HEK293 (cell line): ENCODE results near the gene CAMKMT.

Source experiments
- CTCF ChIA-PET: fragments of 350-600 bp; formaldehyde crosslinking; extraction: SDS; loops from one replicate; lab custom pipeline; 2021; ENCODE audit warnings: antibody characterized with exemption; lab: Yijun Ruan, JAX
- POLR2A ChIA-PET: fragments of 300-600 bp; formaldehyde crosslinking; extraction: SDS; loops from one replicate; lab custom pipeline; 2020; ENCODE audit warnings: antibody characterized with exemption, inconsistent platforms; lab: Yijun Ruan, JAX
- H3K27ac ChIP-seq: fragments of 200-500 bp; sonication (Bioruptor generic); 2 replicates; pipeline ENCODE4 v1.5.1; 2014; ENCODE audit warnings: low read depth, low read length, control low read depth, inconsistent platforms; ENCODE audit errors: extremely low read depth
- H3K36me3 ChIP-seq, 2 experiments: fragments of 200-500 bp in 1 of 2; sonication (Bioruptor generic) in 1 of 2; 1 replicate in 1 of 2; 2 replicates in 1 of 2; pipeline ENCODE4 v1.5.1; 2014 to 2017; ENCODE audit warnings: inconsistent platforms in 2 of 2, low read length in 2 of 2; ENCODE audit not compliant: control insufficient read depth in 2 of 2, insufficient read depth in 1 of 2
- H3K4me1 ChIP-seq: fragments of 200-500 bp; sonication (Bioruptor generic); 2 replicates; pipeline ENCODE4 v1.5.1; 2014; ENCODE audit warnings: mild to moderate bottlenecking, low read length, inconsistent platforms; ENCODE audit not compliant: control insufficient read depth, insufficient read depth
- H3K4me3 ChIP-seq: 2 replicates; pipeline ENCODE4 v1.5.1; 2011; ENCODE audit warnings: low read depth, mild to moderate bottlenecking, control low read depth, low read length, moderate library complexity
- H3K9me3 ChIP-seq: fragments of 200-500 bp; sonication (Bioruptor generic); 2 replicates; pipeline ENCODE4 v1.5.1; 2014; ENCODE audit warnings: low read depth, low read length, inconsistent platforms; ENCODE audit not compliant: control insufficient read depth, insufficient read depth
- CTCF ChIP-seq: fragments of 450-650 bp; formaldehyde crosslinking; IDR thresholded peaks from 2 replicates; pipeline ENCODE4 v1.5.1; 2016; ENCODE audit warnings: missing biosample characterization, missing genetic modification characterization
- EGR2 ChIP-seq: fragments of 450-650 bp; formaldehyde crosslinking; IDR thresholded peaks from 2 replicates; pipeline ENCODE4 v1.5.1; 2016; ENCODE audit warnings: low read depth, missing biosample characterization, missing genetic modification characterization
- HOXA7 ChIP-seq: sonication (generic); formaldehyde crosslinking; IDR thresholded peaks from 2 replicates; pipeline ENCODE4 v1.8.1; 2022; ENCODE audit warnings: missing genetic modification reagents, borderline replicate concordance
- KLF10 ChIP-seq: fragments of 450-650 bp; IDR thresholded peaks from 2 replicates; pipeline ENCODE4 v1.5.1; 2018; ENCODE audit warnings: missing biosample characterization, mild to moderate bottlenecking, missing genetic modification characterization
- SP2 ChIP-seq: fragments of 450-650 bp; formaldehyde crosslinking; IDR thresholded peaks from 2 replicates; pipeline ENCODE4 v1.5.1; 2016; ENCODE audit warnings: missing biosample characterization, missing genetic modification characterization
- ZBTB1 ChIP-seq: fragments of 450-650 bp; formaldehyde crosslinking; IDR thresholded peaks from 2 replicates; pipeline ENCODE4 v1.5.1; 2016; ENCODE audit warnings: missing biosample characterization, missing genetic modification characterization
- ZBTB44 ChIP-seq: fragments of 450-650 bp; IDR thresholded peaks from 2 replicates; pipeline ENCODE4 v1.5.1; 2018; ENCODE audit warnings: missing biosample characterization, mild to moderate bottlenecking, missing genetic modification characterization
- ZIC2 ChIP-seq: fragments of 450-650 bp; formaldehyde crosslinking; IDR thresholded peaks from 2 replicates; pipeline ENCODE4 v1.5.1; 2016; ENCODE audit warnings: missing biosample characterization, missing genetic modification characterization
- ZNF19 ChIP-seq: fragments of 450-650 bp; formaldehyde crosslinking; IDR thresholded peaks from 2 replicates; pipeline ENCODE4; 2016; ENCODE audit warnings: missing biosample characterization, missing genetic modification characterization, low read depth
- ZNF274 ChIP-seq, 2 experiments: fragments of 200-500 bp in 1 of 2; fragments of 450-650 bp in 1 of 2; sonication (Bioruptor generic) in 1 of 2; formaldehyde crosslinking in 1 of 2; IDR thresholded peaks; 2 replicates each; pipeline versions ENCODE4 v1.5.1 to v1.6.1; 2014 to 2016; ENCODE audit warnings: borderline replicate concordance in 1 of 2, inconsistent platforms in 1 of 2, low read length in 1 of 2, missing biosample characterization in 1 of 2, missing genetic modification characterization in 1 of 2
- ZNF473 ChIP-seq: fragments of 450-650 bp; formaldehyde crosslinking; IDR thresholded peaks from 2 replicates; pipeline ENCODE4 v1.5.1; 2017; ENCODE audit warnings: missing biosample characterization, missing genetic modification characterization
- ZNF510 ChIP-seq: fragments of 450-650 bp; formaldehyde crosslinking; IDR thresholded peaks from 2 replicates; pipeline ENCODE4 v1.5.1; 2018; ENCODE audit warnings: mild to moderate bottlenecking, missing genetic modification characterization, missing biosample characterization; ENCODE audit not compliant: insufficient replicate concordance
- ZNF513 ChIP-seq: fragments of 450-650 bp; IDR thresholded peaks from 2 replicates; pipeline ENCODE4 v1.5.1; 2018; ENCODE audit warnings: missing biosample characterization, missing genetic modification characterization
- ZNF580 ChIP-seq: fragments of 450-650 bp; formaldehyde crosslinking; IDR thresholded peaks from 2 replicates; pipeline ENCODE4 v1.5.1; 2016; ENCODE audit warnings: missing biosample characterization, missing genetic modification characterization
- ZSCAN5A ChIP-seq: fragments of 450-650 bp; formaldehyde crosslinking; IDR thresholded peaks from 2 replicates; pipeline ENCODE4 v1.5.1; 2016; ENCODE audit warnings: missing biosample characterization, missing genetic modification characterization
- TF ChIP-seq, protein P1 (sequence below): fragments of 450-650 bp; formaldehyde crosslinking; IDR thresholded peaks from 2 replicates; pipeline ENCODE4 v1.5.1; 2017; ENCODE audit warnings: missing biosample characterization, missing genetic modification characterization
- TF ChIP-seq, protein P2 (sequence below): fragments of 450-650 bp; formaldehyde crosslinking; IDR thresholded peaks from 2 replicates; pipeline ENCODE4 v1.5.1; 2016; ENCODE audit warnings: missing biosample characterization, missing genetic modification characterization, borderline replicate concordance

CAMKMT gene

GRCh38 chr2:44450806-44451205 lies 89.1 kb downstream of the CAMKMT start:
- H3K4me3 ChIP-seq: no peak overlapping the region
- no peaks in the 10 kb centered on the region for H3K9me3 ChIP-seq
- no peaks in the 10 kb centered on the region for H3K4me1 ChIP-seq
- H3K36me3 ChIP-seq: no peaks in the 10 kb centered on the region
- H3K27ac ChIP-seq: no peak overlapping the region
- POLR2A ChIA-PET: no interaction called here
- no peak for TF ChIP-seq ZSCAN5A (tag by site-specific recombination)
- TF ChIP-seq ZNF510 (tag by site-specific recombination): no peak
- TF ChIP-seq ZBTB44 (tag by site-specific recombination): no peak
- TF ChIP-seq, protein P1, sequence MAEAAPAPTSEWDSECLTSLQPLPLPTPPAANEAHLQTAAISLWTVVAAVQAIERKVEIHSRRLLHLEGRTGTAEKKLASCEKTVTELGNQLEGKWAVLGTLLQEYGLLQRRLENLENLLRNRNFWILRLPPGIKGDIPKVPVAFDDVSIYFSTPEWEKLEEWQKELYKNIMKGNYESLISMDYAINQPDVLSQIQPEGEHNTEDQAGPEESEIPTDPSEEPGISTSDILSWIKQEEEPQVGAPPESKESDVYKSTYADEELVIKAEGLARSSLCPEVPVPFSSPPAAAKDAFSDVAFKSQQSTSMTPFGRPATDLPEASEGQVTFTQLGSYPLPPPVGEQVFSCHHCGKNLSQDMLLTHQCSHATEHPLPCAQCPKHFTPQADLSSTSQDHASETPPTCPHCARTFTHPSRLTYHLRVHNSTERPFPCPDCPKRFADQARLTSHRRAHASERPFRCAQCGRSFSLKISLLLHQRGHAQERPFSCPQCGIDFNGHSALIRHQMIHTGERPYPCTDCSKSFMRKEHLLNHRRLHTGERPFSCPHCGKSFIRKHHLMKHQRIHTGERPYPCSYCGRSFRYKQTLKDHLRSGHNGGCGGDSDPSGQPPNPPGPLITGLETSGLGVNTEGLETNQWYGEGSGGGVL (tag by site-specific recombination): no peak
- no peak for TF ChIP-seq ZNF19
- TF ChIP-seq EGR2: no peak
- TF ChIP-seq ZBTB1 (tag by site-specific recombination): no peak
- TF ChIP-seq ZIC2 (tag by site-specific recombination): no peak
- TF ChIP-seq ZNF513 (tag by site-specific recombination): no peak
- no peak for TF ChIP-seq KLF10
- TF ChIP-seq ZNF473 (tag by site-specific recombination): no peak
- CTCF ChIA-PET: interaction anchor here (0.6 kb wide), 1 partner anchor 31 kb away, joined by 3 read pairs; no protein-coding TSS in a partner anchor

GRCh38 chr2:44452069-44452583 lies 90.4 kb downstream of the CAMKMT start:
- ChIA-PET CTCF (interaction anchor here (1.0 kb wide), 1 partner anchor 14 kb away, joined by 3 read pairs; no protein-coding TSS in a partner anchor), POLR2A (no interaction called here)
- no peak overlapping the region for H3K4me3 ChIP-seq
- TF ChIP-seq ZNF274 (IDR thresholded peaks at IDR 0.05; ENCODE audit: low read length): no peak
- TF ChIP-seq ZNF274 (tag by site-specific recombination; IDR thresholded peaks at IDR 0.05; ENCODE audit: borderline replicate concordance): no peak
- TF ChIP-seq SP2 (tag by site-specific recombination): no peak
- TF ChIP-seq, protein P2, sequence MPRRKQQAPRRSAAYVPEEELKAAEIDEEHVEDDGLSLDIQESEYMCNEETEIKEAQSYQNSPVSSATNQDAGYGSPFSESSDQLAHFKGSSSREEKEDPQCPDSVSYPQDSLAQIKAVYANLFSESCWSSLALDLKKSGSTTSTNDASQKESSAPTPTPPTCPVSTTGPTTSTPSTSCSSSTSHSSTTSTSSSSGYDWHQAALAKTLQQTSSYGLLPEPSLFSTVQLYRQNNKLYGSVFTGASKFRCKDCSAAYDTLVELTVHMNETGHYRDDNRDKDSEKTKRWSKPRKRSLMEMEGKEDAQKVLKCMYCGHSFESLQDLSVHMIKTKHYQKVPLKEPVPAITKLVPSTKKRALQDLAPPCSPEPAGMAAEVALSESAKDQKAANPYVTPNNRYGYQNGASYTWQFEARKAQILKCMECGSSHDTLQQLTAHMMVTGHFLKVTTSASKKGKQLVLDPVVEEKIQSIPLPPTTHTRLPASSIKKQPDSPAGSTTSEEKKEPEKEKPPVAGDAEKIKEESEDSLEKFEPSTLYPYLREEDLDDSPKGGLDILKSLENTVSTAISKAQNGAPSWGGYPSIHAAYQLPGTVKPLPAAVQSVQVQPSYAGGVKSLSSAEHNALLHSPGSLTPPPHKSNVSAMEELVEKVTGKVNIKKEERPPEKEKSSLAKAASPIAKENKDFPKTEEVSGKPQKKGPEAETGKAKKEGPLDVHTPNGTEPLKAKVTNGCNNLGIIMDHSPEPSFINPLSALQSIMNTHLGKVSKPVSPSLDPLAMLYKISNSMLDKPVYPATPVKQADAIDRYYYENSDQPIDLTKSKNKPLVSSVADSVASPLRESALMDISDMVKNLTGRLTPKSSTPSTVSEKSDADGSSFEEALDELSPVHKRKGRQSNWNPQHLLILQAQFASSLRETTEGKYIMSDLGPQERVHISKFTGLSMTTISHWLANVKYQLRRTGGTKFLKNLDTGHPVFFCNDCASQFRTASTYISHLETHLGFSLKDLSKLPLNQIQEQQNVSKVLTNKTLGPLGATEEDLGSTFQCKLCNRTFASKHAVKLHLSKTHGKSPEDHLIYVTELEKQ (tag by site-specific recombination): no peak
- TF ChIP-seq ZNF580 (tag by site-specific recombination): no peak
- TF ChIP-seq CTCF (tag by site-specific recombination): no peak
- TF ChIP-seq HOXA7 (CRISPR knock-in tag): no peak

More at GRCh38 chr2:44452069-44452583, 90.4 kb downstream of the CAMKMT start:
- H3K4me1 ChIP-seq: no peaks in the 10 kb centered on the region
- no peak overlapping the region for H3K27ac ChIP-seq
- H3K36me3 ChIP-seq: no peaks in the 10 kb centered on the region
- H3K9me3 ChIP-seq: no peaks in the 10 kb centered on the region
